NT2/D1 (cell line): ENCODE results near the gene PHC2.

Experiments
- DNase-seq: peaks from one replicate; pipeline ENCODE4 v3.0.0-alpha.2; 2011; ENCODE audit warnings: low read depth, low spot score
- H3K27me3 ChIP-seq: 2 replicates; pipeline ENCODE4 v1.6.0; 2011; ENCODE audit warnings: mild to moderate bottlenecking; ENCODE audit not compliant: insufficient read length, insufficient read depth
- H3K36me3 ChIP-seq: 2 replicates; pipeline ENCODE4 v1.6.1; 2011; ENCODE audit warnings: mild to moderate bottlenecking, low read length, mixed read lengths; ENCODE audit not compliant: insufficient read depth, insufficient read length
- H3K4me1 ChIP-seq: 2 replicates; pipeline ENCODE4 v1.5.1; 2011; ENCODE audit not compliant: insufficient read depth, insufficient read length
- H3K4me3 ChIP-seq: 2 replicates; pipeline ENCODE4 v1.5.1; 2011; ENCODE audit warnings: low read depth; ENCODE audit not compliant: insufficient read length
- H3K9ac ChIP-seq: 2 replicates; pipeline ENCODE4 v1.6.0; 2011; ENCODE audit warnings: low read depth; ENCODE audit not compliant: insufficient read length
- H3K9me3 ChIP-seq: 2 replicates; pipeline ENCODE4 v1.5.1; 2011; ENCODE audit warnings: mild to moderate bottlenecking, low read length; ENCODE audit not compliant: insufficient read depth
- SUZ12 ChIP-seq: IDR thresholded peaks from 2 replicates; pipeline ENCODE4 v1.6.1; 2011; ENCODE audit not compliant: insufficient read length, insufficient read depth; ENCODE audit errors: extremely low read depth
- YY1 ChIP-seq: IDR thresholded peaks from 2 replicates; pipeline ENCODE4 v1.6.1; 2011; ENCODE audit not compliant: insufficient read length, insufficient read depth
- ZNF274 ChIP-seq: IDR thresholded peaks from 2 replicates; pipeline ENCODE4 v1.6.1; 2011; ENCODE audit warnings: mild to moderate bottlenecking, low read depth, low read length

PHC2 gene

GRCh38 chr1:33274446-33274845 is 156.4 kb downstream of the PHC2 start:
- Histone ChIP-seq H3K9me3 (no peaks in the 10 kb centered on the region), H3K9ac (no peak overlapping the region), H3K4me3 (no peak overlapping the region), H3K27me3 (no peaks in the 10 kb centered on the region), H3K36me3 (peaks cover 79% of the 10 kb centered on the region), H3K4me1 (peaks cover 8% of the 10 kb centered on the region)
- DNase-seq: no peak
- TF ChIP-seq YY1 (no peak), ZNF274 (no peak), SUZ12 (no peak)

GRCh38 chr1:33273961-33274371 is 156.9 kb downstream of the PHC2 start:
- no peak for TF ChIP-seq YY1
- no peak for TF ChIP-seq ZNF274
- no peak for TF ChIP-seq SUZ12
- Histone ChIP-seq H3K4me1 (peaks cover 8% of the 10 kb centered on the region), H3K9ac (no peak overlapping the region), H3K4me3 (no peak overlapping the region), H3K36me3 (peaks cover 76% of the 10 kb centered on the region), H3K9me3 (no peaks in the 10 kb centered on the region), H3K27me3 (no peaks in the 10 kb centered on the region)
- no peak for DNase-seq
